ENCODE data around the gene CCNB2.

The CCNB2 gene

GRCh38 chr15:59165726-59166125, 60.8 kb downstream of the CCNB2 start:
- TF ChIP-seq CTCF (conservative IDR thresholded peaks at IDR 0.05; ENCODE audit: low read length) (no peak), EZH2phosphoT487 (IDR thresholded peaks at IDR 0.05; ENCODE audit: borderline replicate concordance) (no peak)
- no peaks in the 10 kb centered on the region for H3K27me3 ChIP-seq (ENCODE audit: insufficient read depth, low read length, poor library complexity, severe bottlenecking)
- no peaks in the 10 kb centered on the region for H3K36me3 ChIP-seq (ENCODE audit: insufficient read depth, low read length)
- no peaks in the 10 kb centered on the region for H4K20me1 ChIP-seq (ENCODE audit: insufficient read depth, low read length, poor library complexity, severe bottlenecking)
- no peak overlapping the region for H3K4me3 ChIP-seq (ENCODE audit: low read length, poor library complexity, severe bottlenecking)
- no peaks in the 10 kb centered on the region for H3F3A ChIP-seq (ENCODE audit: low read depth)
- no peaks in the 10 kb centered on the region for H3K79me2 ChIP-seq (ENCODE audit: insufficient read depth, low read length)
- no peak overlapping the region for H3K4me2 ChIP-seq (ENCODE audit: low read depth, low read length, poor library complexity, severe bottlenecking)
- no peaks in the 10 kb centered on the region for H3K9me2 ChIP-seq (replicated peaks; ENCODE audit: low read depth, low read length)
- no peaks in the 10 kb centered on the region for H3K9me3 ChIP-seq (ENCODE audit: insufficient read depth, low read depth, low read length)
- no peak overlapping the region for H3K9ac ChIP-seq (ENCODE audit: low read depth, low read length, poor library complexity, severe bottlenecking)
- H3K4me1 ChIP-seq (ENCODE audit: insufficient read depth, low read length, poor library complexity, severe bottlenecking), result peaks cover 31% of the 10 kb centered on the region
- no peak overlapping the region for H2AFZ ChIP-seq (ENCODE audit: low read length)

DNA sequence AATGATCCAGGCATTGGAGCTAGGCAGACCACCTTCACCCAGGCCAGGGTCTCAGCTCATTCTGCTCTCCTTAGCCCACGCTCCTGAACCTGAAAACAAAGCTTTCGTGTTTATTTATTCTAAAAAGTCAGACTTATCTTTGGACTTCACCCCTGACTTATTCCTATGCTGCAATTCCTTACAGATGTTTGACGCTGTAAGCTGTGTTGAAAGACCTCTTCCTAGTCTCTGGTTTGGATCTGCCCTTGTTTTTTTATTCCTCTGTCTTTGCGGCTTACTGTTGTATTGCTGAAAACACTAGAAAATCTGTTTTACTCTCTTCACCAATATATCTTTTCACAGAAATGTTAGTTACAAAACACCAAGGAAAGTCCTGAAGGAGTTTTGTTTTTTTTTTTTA, 61.2 kb downstream of the CCNB2 start:
- Histone ChIP-seq H3K27me3 (ENCODE audit: insufficient read depth, low read length, poor library complexity, severe bottlenecking) (no peaks in the 10 kb centered on the region), H3K9me3 (ENCODE audit: insufficient read depth, low read depth, low read length) (no peaks in the 10 kb centered on the region), H3K36me3 (ENCODE audit: insufficient read depth, low read length) (no peaks in the 10 kb centered on the region), H3K9me2 (replicated peaks; ENCODE audit: low read depth, low read length) (no peaks in the 10 kb centered on the region), H3K4me2 (ENCODE audit: low read depth, low read length, poor library complexity, severe bottlenecking) (no peak overlapping the region), H3K4me1 (ENCODE audit: insufficient read depth, low read length, poor library complexity, severe bottlenecking) (peaks cover 31% of the 10 kb centered on the region), H3K4me3 (ENCODE audit: low read length, poor library complexity, severe bottlenecking) (no peak overlapping the region), H3F3A (ENCODE audit: low read depth) (no peaks in the 10 kb centered on the region), H2AFZ (ENCODE audit: low read length) (no peak overlapping the region), H4K20me1 (ENCODE audit: insufficient read depth, low read length, poor library complexity, severe bottlenecking) (no peaks in the 10 kb centered on the region), H3K9ac (ENCODE audit: low read depth, low read length, poor library complexity, severe bottlenecking) (no peak overlapping the region), H3K79me2 (ENCODE audit: insufficient read depth, low read length) (no peaks in the 10 kb centered on the region)
- TF ChIP-seq CTCF (conservative IDR thresholded peaks at IDR 0.05; ENCODE audit: low read length) (no peak), EZH2phosphoT487 (IDR thresholded peaks at IDR 0.05; ENCODE audit: borderline replicate concordance) (no peak)

GRCh38 chr15:59166601-59167265, 61.8 kb downstream of the CCNB2 start:
- no peak overlapping the region for H3K4me3 ChIP-seq (ENCODE audit: low read length, poor library complexity, severe bottlenecking)
- H2AFZ ChIP-seq (ENCODE audit: low read length), result no peak overlapping the region
- no peaks in the 10 kb centered on the region for H3F3A ChIP-seq (ENCODE audit: low read depth)
- H3K4me2 ChIP-seq (ENCODE audit: low read depth, low read length, poor library complexity, severe bottlenecking), result no peak overlapping the region
- H3K79me2 ChIP-seq (ENCODE audit: insufficient read depth, low read length), result no peaks in the 10 kb centered on the region
- no peak overlapping the region for H3K9ac ChIP-seq (ENCODE audit: low read depth, low read length, poor library complexity, severe bottlenecking)
- no peaks in the 10 kb centered on the region for H3K9me3 ChIP-seq (ENCODE audit: insufficient read depth, low read depth, low read length)
- peaks cover 31% of the 10 kb centered on the region for H3K4me1 ChIP-seq (ENCODE audit: insufficient read depth, low read length, poor library complexity, severe bottlenecking)
- no peak for TF ChIP-seq CTCF (conservative IDR thresholded peaks at IDR 0.05; ENCODE audit: low read length)
- TF ChIP-seq EZH2phosphoT487 (IDR thresholded peaks at IDR 0.05; ENCODE audit: borderline replicate concordance), result no peak
- no peaks in the 10 kb centered on the region for H4K20me1 ChIP-seq (ENCODE audit: insufficient read depth, low read length, poor library complexity, severe bottlenecking)
- H3K27me3 ChIP-seq (ENCODE audit: insufficient read depth, low read length, poor library complexity, severe bottlenecking), result no peaks in the 10 kb centered on the region
- no peaks in the 10 kb centered on the region for H3K36me3 ChIP-seq (ENCODE audit: insufficient read depth, low read length)
- no peaks in the 10 kb centered on the region for H3K9me2 ChIP-seq (replicated peaks; ENCODE audit: low read depth, low read length)

Measured in Loucy (cell line).